Left ventricle myocardium inferior (tissue), 1 donor: Measurements from ENCODE around the gene SMIM35. TPM values are rescaled to one million over a fixed set of nuclear protein-coding genes. Genes with fewer than 3 reads are reported as not detected.

Source experiments
- DNase-seq: peaks from one replicate; pipeline ENCODE4 v3.0.0-alpha.2; 2020
- H3K27ac ChIP-seq: fragments of 200-600 bp; replicated peaks from 2 replicates; pipeline ENCODE4 v1.8.0; 2021
- H3K27me3 ChIP-seq: fragments of 200-600 bp; 2 replicates; pipeline ENCODE4 v1.8.0; 2021; ENCODE audit warnings: low read depth
- H3K36me3 ChIP-seq: fragments of 200-600 bp; 2 replicates; pipeline ENCODE4 v1.8.0; 2021
- H3K4me1 ChIP-seq: fragments of 200-600 bp; 2 replicates; pipeline ENCODE4 v1.8.0; 2021
- H3K4me3 ChIP-seq: fragments of 200-600 bp; 2 replicates; pipeline ENCODE4 v1.8.0; 2021; ENCODE audit warnings: mild to moderate bottlenecking, moderate library complexity
- H3K9me3 ChIP-seq: fragments of 200-600 bp; replicated peaks from 2 replicates; pipeline ENCODE4 v1.8.0; 2021
- intact Hi-C: fragments of 100-400 bp; cut with micrococcal nuclease; formaldehyde crosslinking; loops from one replicate; pipeline ENCODE4 v1.11.0; 2022
- total RNA-seq: library from RNA; stranded (reverse); fragmentation: NEBNext Ultra II Directional; extraction: Animal tissue kit (Norgen Biotek cat#: 25700); gene quantifications from one replicate; pipeline ENCODE4 v1.2.1, GENCODE V29; 2021
- TF ChIP-seq, protein P1 (sequence below): fragments of 200-600 bp; IDR thresholded peaks from 2 replicates; pipeline ENCODE4 v1.8.0; 2021; ENCODE audit warnings: antibody characterized with exemption, mild to moderate bottlenecking, borderline replicate concordance
- donor health status: DM: no; HTN: yes; CAD: no; lungs with severe emphysema.

SMIM35 gene
- total RNA-seq, 1 donor from 2014 or later: not detected

DNA sequence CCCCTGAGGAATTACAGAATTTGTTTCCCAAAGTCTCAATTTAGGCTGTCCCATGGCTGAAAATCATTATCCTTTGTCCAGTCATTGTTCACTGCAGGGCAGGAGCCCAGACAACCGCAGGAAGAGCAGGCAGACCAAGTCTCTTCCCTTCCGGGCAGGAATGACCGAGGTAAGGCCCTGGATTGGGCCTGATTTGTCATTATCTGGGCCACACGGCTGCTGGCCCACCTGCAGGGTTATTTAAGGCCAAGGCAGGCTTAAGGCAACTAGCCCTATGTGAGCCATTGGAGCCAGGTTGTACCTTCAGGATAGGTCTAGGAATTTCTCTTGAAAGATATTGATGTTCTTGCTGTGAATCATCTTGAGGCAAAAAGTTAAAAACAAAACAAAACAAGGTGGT is 110.3 kb downstream of the SMIM35 start:
- H3K4me1 ChIP-seq: peaks cover 21% of the 10 kb centered on the region
- no peak for DNase-seq
- intact Hi-C loops: no loop called here

DNA sequence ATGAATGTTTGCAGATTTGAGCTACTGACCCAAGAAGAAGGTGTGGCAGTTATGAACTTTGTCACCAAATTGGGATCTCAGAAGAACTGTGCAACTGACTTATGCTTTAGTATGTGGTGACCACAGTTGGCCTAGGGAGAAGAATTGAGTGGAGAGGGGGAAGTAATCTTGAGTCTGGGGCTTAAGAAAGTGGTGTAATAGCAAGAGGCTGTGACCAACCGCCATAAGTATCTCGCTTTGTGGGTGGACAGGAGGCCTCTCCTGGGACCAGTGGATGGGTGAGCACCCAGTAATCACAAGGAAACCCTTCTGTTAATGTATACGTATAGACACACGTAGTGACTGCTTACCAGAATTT is 113.3 kb downstream of the SMIM35 start:
- Histone ChIP-seq H3K36me3 (no peaks in the 10 kb centered on the region), H3K27me3 (peaks cover 16% of the 10 kb centered on the region), H3K4me1 (peaks cover 9% of the 10 kb centered on the region), H3K9me3 (no peaks in the 10 kb centered on the region), H3K27ac (no peak overlapping the region), H3K4me3 (no peak overlapping the region)
- intact Hi-C loops: no loop called here
- DNase-seq: no peak
- TF ChIP-seq, protein P1, sequence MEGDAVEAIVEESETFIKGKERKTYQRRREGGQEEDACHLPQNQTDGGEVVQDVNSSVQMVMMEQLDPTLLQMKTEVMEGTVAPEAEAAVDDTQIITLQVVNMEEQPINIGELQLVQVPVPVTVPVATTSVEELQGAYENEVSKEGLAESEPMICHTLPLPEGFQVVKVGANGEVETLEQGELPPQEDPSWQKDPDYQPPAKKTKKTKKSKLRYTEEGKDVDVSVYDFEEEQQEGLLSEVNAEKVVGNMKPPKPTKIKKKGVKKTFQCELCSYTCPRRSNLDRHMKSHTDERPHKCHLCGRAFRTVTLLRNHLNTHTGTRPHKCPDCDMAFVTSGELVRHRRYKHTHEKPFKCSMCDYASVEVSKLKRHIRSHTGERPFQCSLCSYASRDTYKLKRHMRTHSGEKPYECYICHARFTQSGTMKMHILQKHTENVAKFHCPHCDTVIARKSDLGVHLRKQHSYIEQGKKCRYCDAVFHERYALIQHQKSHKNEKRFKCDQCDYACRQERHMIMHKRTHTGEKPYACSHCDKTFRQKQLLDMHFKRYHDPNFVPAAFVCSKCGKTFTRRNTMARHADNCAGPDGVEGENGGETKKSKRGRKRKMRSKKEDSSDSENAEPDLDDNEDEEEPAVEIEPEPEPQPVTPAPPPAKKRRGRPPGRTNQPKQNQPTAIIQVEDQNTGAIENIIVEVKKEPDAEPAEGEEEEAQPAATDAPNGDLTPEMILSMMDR: no peak

More for the DNA sequence above, 110.3 kb downstream of the SMIM35 start:
- peak overlapping the region; percentile 27 for H3K27ac ChIP-seq
- TF ChIP-seq, protein P1: no peak
- no peak overlapping the region for H3K4me3 ChIP-seq
- H3K36me3 ChIP-seq: no peaks in the 10 kb centered on the region
- H3K27me3 ChIP-seq: peaks cover 9% of the 10 kb centered on the region
- no peaks in the 10 kb centered on the region for H3K9me3 ChIP-seq

DNA sequence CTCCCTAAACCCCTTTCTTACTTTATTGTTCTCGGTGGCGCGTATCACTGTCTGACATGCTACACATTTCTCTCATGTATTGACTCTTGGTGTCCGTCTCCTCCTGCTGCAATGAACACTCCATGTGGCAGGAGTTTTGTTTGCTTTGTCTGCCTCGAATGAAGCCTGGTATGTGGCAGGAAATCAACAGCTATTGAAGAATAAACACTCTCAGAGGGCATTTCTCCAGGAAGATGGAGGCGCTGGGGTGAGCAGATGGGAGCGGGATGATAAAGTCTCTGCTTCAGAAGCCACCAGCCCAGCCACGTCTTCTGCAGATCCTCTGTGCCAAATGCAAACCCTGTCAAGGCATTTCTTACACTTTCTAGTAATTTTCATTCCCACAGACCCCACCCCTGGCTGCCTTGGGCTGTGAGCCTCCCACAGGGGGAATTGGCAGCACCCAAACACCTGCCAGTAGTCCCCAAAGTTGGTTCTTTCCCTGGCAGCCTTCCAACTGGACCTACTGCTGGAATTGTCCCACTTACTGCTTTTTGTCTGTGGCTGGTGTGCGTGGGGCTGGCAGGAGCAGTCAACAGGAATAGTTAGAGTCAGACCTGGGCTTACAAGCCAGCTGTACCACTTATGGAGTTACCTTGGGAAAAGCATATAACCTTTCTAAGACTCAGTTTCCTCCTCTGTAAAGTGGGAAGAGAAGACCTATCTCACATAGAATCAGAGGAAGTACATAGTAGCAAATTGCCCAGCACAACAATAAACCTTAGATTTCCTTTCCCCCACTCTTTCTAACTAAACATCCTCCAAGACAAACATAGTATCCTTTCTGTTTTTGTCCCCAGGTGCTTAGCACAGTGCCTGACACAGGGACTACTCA is 113.9 kb downstream of the SMIM35 start:
- no peak overlapping the region for H3K27ac ChIP-seq
- TF ChIP-seq, protein P1: no peak

DNA sequence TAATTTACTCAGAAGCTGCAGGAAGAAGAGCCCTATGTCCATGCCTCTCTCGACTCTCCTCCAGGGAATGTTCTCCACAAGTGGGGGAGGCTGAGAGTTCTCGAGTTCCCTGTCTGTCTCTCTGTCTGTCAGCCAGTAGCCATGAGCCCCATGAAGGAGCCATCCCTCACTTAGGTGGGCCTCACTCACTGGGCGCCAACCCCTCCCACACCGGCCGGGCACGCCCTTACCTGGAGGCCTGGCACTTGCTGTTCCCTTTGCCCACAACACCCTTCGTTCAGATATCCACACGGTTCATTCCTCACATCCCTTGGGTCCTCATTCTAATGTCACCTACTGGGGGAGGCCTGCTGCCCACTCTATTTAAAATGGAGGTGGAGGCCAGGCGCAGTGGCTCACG is 114.7 kb downstream of the SMIM35 start:
- intact Hi-C loops: no loop called here
- H3K36me3 ChIP-seq: no peaks in the 10 kb centered on the region
- no peak overlapping the region for H3K4me3 ChIP-seq
- no peaks in the 10 kb centered on the region for H3K9me3 ChIP-seq
- H3K27ac ChIP-seq: no peak overlapping the region
- peaks cover 16% of the 10 kb centered on the region for H3K27me3 ChIP-seq
- no peaks in the 10 kb centered on the region for H3K4me1 ChIP-seq
- no peak for DNase-seq
- TF ChIP-seq, protein P1: no peak

More for the DNA sequence above, 113.9 kb downstream of the SMIM35 start:
- H3K27me3 ChIP-seq: peaks cover 16% of the 10 kb centered on the region
- no peak overlapping the region for H3K4me3 ChIP-seq
- H3K9me3 ChIP-seq: no peaks in the 10 kb centered on the region
- H3K36me3 ChIP-seq: no peaks in the 10 kb centered on the region
- no peak for DNase-seq
- intact Hi-C loops: no loop called here
- H3K4me1 ChIP-seq: peaks cover 3% of the 10 kb centered on the region

DNA sequence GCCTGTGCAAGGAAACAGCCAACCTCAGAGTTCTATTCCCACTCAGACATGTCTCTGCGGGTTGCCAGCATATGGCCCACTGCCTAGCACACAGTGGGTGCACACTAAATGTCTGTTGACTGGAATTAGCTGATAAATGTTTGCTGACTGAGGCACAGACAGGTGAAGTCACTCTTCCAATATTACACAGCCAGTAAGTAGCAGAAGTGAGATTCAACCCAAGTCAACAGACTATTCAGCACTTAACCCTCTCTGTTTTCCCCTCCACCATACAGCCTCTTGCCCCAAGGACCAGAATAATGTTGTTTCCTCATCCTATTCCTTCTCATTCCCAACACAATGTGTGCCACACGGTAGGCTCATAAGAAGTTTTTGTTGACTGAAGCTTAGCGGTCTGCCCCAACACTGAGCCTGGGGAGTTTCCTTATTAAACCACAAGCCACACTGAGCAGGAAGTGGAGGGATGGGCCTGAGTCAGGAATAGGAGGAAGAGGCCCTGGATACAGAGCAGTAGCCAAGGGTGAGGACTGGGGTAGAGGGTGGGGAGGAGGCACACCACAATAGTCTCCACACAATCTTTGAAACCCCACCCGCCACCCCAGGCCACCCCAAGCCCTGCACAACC is 116.3 kb downstream of the SMIM35 start:
- Histone ChIP-seq H3K36me3 (no peaks in the 10 kb centered on the region), H3K4me1 (no peaks in the 10 kb centered on the region), H3K27ac (no peak overlapping the region), H3K9me3 (no peaks in the 10 kb centered on the region), H3K27me3 (peaks cover 16% of the 10 kb centered on the region), H3K4me3 (no peak overlapping the region)
- intact Hi-C loops: no loop called here
- TF ChIP-seq, protein P1: no peak
- DNase-seq: no peak
